Esophagus squamous epithelium (tissue), 5 donors: ENCODE measurements around the gene KIAA1614. TPM values are rescaled to one million over a fixed set of nuclear protein-coding genes. Genes with fewer than 3 reads are reported as not detected.

ENCODE experiments used
- DNase-seq: peaks from one replicate; lab custom pipeline; 2025; lab: John Stamatoyannopoulos, UW
- H3K27ac ChIP-seq, 4 donors: fragments of 200-600 bp; sonication (generic); one replicate each; pipeline ENCODE4 v1.5.1; 2016 to 2019; ENCODE audit warnings: mild to moderate bottlenecking in 1 of 4
- H3K27me3 ChIP-seq, 4 donors: fragments of 200-600 bp; sonication (generic); 1 replicate in 3 of 4; 2 replicates in 1 of 4; pipeline versions ENCODE4 v1.5.1 to v1.6.0; 2017 to 2021; ENCODE audit warnings: antibody characterized with exemption in 1 of 4
- H3K36me3 ChIP-seq, 3 donors: fragments of 200-600 bp; sonication (generic); one replicate each; pipeline ENCODE4 v1.5.1; 2016 to 2019
- H3K4me1 ChIP-seq, 3 donors: fragments of 200-600 bp; sonication (generic); one replicate each; pipeline ENCODE4 v1.5.1; 2017 to 2019
- H3K4me3 ChIP-seq, 4 donors: fragments of 200-600 bp; sonication (generic); 1 replicate in 3 of 4; 2 replicates in 1 of 4; pipeline ENCODE4 v1.5.1; 2016 to 2019; ENCODE audit warnings: mild to moderate bottlenecking in 2 of 4, moderate library complexity in 1 of 4
- H3K9me3 ChIP-seq, 3 donors: fragments of 200-600 bp; sonication (generic); one replicate each; pipeline ENCODE4 v1.5.1; 2016 to 2019
- POLR2A ChIP-seq, 4 donors: fragments of 450-650 bp; IDR thresholded peaks; one replicate each; pipeline ENCODE4 v1.6.1; 2017; ENCODE audit warnings: antibody characterized with exemption in 4 of 4, mild to moderate bottlenecking in 4 of 4, moderate library complexity in 3 of 4
- WGBS, 2 donors: methylation state at CpG; one replicate each; pipeline ENCODE4 v1.1.5; 2018; 5-methylcytosine and 5-hydroxymethylcytosine counted together
- intact Hi-C: fragments of 100-400 bp; cut with DNase I; formaldehyde crosslinking; loops from one replicate; pipeline ENCODE4 v1.15.0; 2022
- total RNA-seq, 4 donors: library from RNA; depleted of rRNA; stranded (reverse); fragments of >200 nt; gene quantifications; one replicate each; pipeline ENCODE4 v1.1.0, GENCODE V29; 2016
- TF ChIP-seq, protein P1 (sequence below), 6 experiments: fragments of 450-650 bp in 4 of 6; fragments of 200-600 bp in 2 of 6; sonication (generic) in 2 of 6; IDR thresholded peaks; one replicate each; pipeline ENCODE4 v1.5.1; 2016 to 2019; ENCODE audit warnings: antibody characterized with exemption in 6 of 6, mild to moderate bottlenecking in 4 of 6, moderate library complexity in 4 of 6
- donor health status: DM: yes; HTN: yes; CAD: no.

The KIAA1614 gene
- total RNA-seq, 4 donors from 2014 or later: 0.66 to 7.6 (median 2.8) TPM

GRCh38 chr1:180927841-180928240 lies 15.1 kb downstream of the KIAA1614 start:
- DNase-seq: no peak
- peaks cover 14 to 53% (median 33%) of the 10 kb centered on the region in 3 donors for H3K4me1 ChIP-seq
- 45 to 46% methylated on average over 2 to 4 of the region's 4 CpGs for WGBS, 2 donors
- H3K4me3 ChIP-seq: no peak overlapping the region
- TF ChIP-seq, protein P1, sequence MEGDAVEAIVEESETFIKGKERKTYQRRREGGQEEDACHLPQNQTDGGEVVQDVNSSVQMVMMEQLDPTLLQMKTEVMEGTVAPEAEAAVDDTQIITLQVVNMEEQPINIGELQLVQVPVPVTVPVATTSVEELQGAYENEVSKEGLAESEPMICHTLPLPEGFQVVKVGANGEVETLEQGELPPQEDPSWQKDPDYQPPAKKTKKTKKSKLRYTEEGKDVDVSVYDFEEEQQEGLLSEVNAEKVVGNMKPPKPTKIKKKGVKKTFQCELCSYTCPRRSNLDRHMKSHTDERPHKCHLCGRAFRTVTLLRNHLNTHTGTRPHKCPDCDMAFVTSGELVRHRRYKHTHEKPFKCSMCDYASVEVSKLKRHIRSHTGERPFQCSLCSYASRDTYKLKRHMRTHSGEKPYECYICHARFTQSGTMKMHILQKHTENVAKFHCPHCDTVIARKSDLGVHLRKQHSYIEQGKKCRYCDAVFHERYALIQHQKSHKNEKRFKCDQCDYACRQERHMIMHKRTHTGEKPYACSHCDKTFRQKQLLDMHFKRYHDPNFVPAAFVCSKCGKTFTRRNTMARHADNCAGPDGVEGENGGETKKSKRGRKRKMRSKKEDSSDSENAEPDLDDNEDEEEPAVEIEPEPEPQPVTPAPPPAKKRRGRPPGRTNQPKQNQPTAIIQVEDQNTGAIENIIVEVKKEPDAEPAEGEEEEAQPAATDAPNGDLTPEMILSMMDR (IDR thresholded peaks at IDR 0.05): no peak
- TF ChIP-seq POLR2A (IDR thresholded peaks at IDR 0.05): no peak
- no peaks in the 10 kb centered on the region for H3K9me3 ChIP-seq
- H3K27me3 ChIP-seq: no peaks in the 10 kb centered on the region
- peak overlapping the region in 3 of 4 donors; percentile 59 to 73 (median 63) for H3K27ac ChIP-seq
- H3K36me3 ChIP-seq: peaks cover 0 to 9% (median 0%) of the 10 kb centered on the region in 3 donors
- intact Hi-C loops: no loop called here

GRCh38 chr1:180928331-180929230 lies 15.9 kb downstream of the KIAA1614 start:
- H3K9me3 ChIP-seq: no peaks in the 10 kb centered on the region
- no peaks in the 10 kb centered on the region for H3K27me3 ChIP-seq
- 81 to 83% methylated on average over 7 to 8 of the region's 17 CpGs for whole genome bisulfite sequencing, 2 donors
- H3K27ac ChIP-seq: peak overlapping the region in 3 of 4 donors; percentile 21 to 63 (median 59)
- peaks cover 0 to 9% (median 0%) of the 10 kb centered on the region in 3 donors for H3K36me3 ChIP-seq
- peaks cover 14 to 46% (median 28%) of the 10 kb centered on the region in 3 donors for H3K4me1 ChIP-seq
- DNase-seq: no peak
- intact Hi-C loops: no loop called here
- H3K4me3 ChIP-seq: no peak overlapping the region
- TF ChIP-seq, protein P1 (IDR thresholded peaks at IDR 0.05): no peak
- no peak for TF ChIP-seq POLR2A (IDR thresholded peaks at IDR 0.05)

DNA sequence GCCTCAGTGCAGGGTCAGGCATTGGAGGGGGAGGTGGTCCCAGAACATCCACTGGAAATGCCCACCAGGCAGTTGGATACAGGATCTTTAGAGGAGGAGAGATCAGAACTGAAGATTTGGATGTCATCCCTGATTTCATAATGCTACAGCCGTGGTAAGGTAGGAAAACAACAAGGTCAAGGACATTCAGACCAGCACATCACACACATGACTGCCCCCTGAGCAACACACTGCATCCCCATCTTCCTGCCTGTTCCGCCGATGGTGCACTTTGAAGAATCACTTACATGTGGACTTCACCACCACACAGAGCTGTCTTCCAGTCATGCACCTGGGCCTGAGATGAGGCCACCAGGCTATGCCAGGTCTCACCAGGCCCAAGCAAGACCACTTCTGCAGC lies 16.7 kb downstream of the KIAA1614 start:
- Histone ChIP-seq H3K9me3 (no peaks in the 10 kb centered on the region), H3K36me3 (peaks cover 0 to 9% (median 0%) of the 10 kb centered on the region in 3 donors), H3K27me3 (no peaks in the 10 kb centered on the region), H3K27ac (no peak overlapping the region), H3K4me1 (peaks cover 14 to 43% (median 26%) of the 10 kb centered on the region in 3 donors), H3K4me3 (no peak overlapping the region)
- DNase-seq: no peak
- intact Hi-C loops: no loop called here
- TF ChIP-seq, protein P1 (IDR thresholded peaks at IDR 0.05): no peak
- TF ChIP-seq POLR2A (IDR thresholded peaks at IDR 0.05): no peak
- WGBS, 2 donors: 72 to 93% methylated on average over 2 to 3 of the region's 3 CpGs

GRCh38 chr1:180930687-180931086 lies 18.0 kb downstream of the KIAA1614 start:
- no peak for DNase-seq
- Histone ChIP-seq H3K4me3 (no peak overlapping the region), H3K27ac (no peak overlapping the region), H3K4me1 (peaks cover 14 to 35% (median 21%) of the 10 kb centered on the region in 3 donors), H3K9me3 (no peaks in the 10 kb centered on the region), H3K27me3 (no peaks in the 10 kb centered on the region), H3K36me3 (peaks cover 0 to 18% (median 0%) of the 10 kb centered on the region in 3 donors)
- intact Hi-C loops: no loop called here
- TF ChIP-seq POLR2A (IDR thresholded peaks at IDR 0.05): no peak
- WGBS, 2 donors: 63% methylated on average over 5 of the region's 5 CpGs; no CpG with 5 or more reads in 1 of the 2 donors

DNA sequence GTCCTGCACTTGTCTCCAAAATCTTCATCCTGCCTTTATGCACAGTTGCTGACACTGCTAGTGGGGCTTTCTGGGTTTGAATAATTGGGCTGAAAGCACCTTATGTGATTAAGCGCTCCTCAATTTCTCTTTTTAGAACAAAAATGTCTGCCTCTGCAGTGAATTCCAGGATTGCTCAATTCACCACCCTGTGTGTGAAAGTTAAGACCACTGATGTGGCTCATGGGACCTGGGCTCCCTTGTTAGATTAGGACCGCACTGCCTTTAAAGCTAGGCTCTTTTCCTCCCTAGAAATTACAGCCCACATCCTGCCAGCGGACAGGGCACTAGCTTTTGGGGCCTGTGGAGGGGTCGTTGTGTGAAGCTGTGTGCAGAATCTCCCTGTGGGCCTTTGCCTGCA lies 18.8 kb downstream of the KIAA1614 start:
- intact Hi-C loops: no loop called here
- H3K9me3 ChIP-seq: no peaks in the 10 kb centered on the region
- DNase-seq: no peak
- H3K4me3 ChIP-seq: no peak overlapping the region
- no peak for TF ChIP-seq POLR2A (IDR thresholded peaks at IDR 0.05)
- TF ChIP-seq, protein P1 (IDR thresholded peaks at IDR 0.05): no peak
- no peak overlapping the region for H3K27ac ChIP-seq
- no peaks in the 10 kb centered on the region for H3K27me3 ChIP-seq
- WGBS, 2 donors: 75 to 87% methylated on average over 1 to 3 of the region's 4 CpGs
- H3K4me1 ChIP-seq: peaks cover 6 to 27% (median 13%) of the 10 kb centered on the region in 3 donors
- H3K36me3 ChIP-seq: peaks cover 0 to 26% (median 0%) of the 10 kb centered on the region in 3 donors
